ENCODE data around the gene SYNGR2. TPM values are rescaled to one million over a fixed set of nuclear protein-coding genes. Genes with fewer than 3 reads are reported as not detected.
A peak's percentile ranks its signal among the peaks of the same experiment; 100 is the strongest.

SYNGR2 gene
- total and polyA plus RNA-seq, 2 donors (not counting 1 experiment from before 2014, with no cell fraction given) = 15.5 to 23.8 TPM

DNA sequence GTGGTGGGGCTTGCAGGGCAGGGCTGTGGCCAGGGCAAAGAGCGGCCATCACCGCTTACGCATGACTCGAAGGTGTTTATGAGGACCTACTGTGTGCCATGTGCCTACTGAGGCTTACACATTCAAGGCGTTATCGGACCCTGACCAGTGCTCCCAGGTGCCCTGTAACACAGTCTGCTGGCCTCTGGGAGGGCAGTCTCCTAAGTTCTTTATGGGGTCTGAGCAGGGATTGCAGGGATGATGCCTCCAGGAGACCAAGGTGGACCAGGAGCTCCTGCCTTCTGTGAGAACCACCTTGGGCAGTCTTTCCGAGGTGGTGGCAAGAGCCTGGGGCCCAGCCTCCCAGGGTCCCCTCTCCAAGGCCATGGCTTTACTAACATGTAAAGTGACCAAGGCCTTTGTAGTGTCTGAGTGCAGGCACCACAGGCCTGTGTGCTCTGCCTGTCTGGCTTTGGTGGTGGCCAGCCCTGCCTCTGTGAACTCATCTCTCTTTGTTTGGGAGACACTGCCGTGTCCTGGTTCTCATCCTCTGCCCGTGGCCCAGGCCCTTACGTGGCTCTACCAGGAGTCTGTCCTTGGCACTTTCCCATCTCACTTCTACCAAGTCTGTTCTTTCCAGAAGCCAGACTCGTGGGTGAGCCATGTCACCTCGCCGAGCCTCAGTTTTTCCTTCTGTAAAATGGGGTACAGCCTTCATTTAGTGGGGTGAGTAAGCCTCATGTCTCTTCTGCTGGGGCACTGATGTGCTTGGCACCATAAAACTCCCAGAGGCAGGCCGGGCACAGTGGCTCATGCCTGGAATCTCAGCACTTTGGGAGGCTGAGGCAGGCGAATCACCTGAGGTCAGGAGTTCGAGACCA lies 3.4 kb upstream of the SYNGR2 start:
- no peak overlapping the region for H2AFZ ChIP-seq (ENCODE audit: low read length)
- H3K9me3 ChIP-seq (ENCODE audit: control insufficient read depth, insufficient read depth, low read depth, low read length) = no peaks in the 10 kb centered on the region
- H3K4me2 ChIP-seq (ENCODE audit: extremely low read depth, insufficient read depth, low read length) = no peak overlapping the region
- no peaks in the 10 kb centered on the region for H3K36me3 ChIP-seq (ENCODE audit: control insufficient read depth, insufficient read depth, low read length)
- H4K20me1 ChIP-seq (ENCODE audit: control insufficient read depth, extremely low read depth, insufficient read depth, low read length) = no peaks in the 10 kb centered on the region
- H3K79me2 ChIP-seq (ENCODE audit: control insufficient read depth, insufficient read depth, low read length) = no peaks in the 10 kb centered on the region
- H3K4me1 ChIP-seq (ENCODE audit: control insufficient read depth, extremely low read depth, insufficient read depth, low read length) = no peaks in the 10 kb centered on the region
- no peaks in the 10 kb centered on the region for H3K27me3 ChIP-seq (ENCODE audit: control insufficient read depth, insufficient read depth, low read length)
- TF ChIP-seq, protein P1, sequence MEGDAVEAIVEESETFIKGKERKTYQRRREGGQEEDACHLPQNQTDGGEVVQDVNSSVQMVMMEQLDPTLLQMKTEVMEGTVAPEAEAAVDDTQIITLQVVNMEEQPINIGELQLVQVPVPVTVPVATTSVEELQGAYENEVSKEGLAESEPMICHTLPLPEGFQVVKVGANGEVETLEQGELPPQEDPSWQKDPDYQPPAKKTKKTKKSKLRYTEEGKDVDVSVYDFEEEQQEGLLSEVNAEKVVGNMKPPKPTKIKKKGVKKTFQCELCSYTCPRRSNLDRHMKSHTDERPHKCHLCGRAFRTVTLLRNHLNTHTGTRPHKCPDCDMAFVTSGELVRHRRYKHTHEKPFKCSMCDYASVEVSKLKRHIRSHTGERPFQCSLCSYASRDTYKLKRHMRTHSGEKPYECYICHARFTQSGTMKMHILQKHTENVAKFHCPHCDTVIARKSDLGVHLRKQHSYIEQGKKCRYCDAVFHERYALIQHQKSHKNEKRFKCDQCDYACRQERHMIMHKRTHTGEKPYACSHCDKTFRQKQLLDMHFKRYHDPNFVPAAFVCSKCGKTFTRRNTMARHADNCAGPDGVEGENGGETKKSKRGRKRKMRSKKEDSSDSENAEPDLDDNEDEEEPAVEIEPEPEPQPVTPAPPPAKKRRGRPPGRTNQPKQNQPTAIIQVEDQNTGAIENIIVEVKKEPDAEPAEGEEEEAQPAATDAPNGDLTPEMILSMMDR (conservative IDR thresholded peaks at IDR 0.05 in 1 of 2, IDR thresholded peaks at IDR 0.05 in 1 of 2; ENCODE audit: low read depth in 1 of 2, low read length in 2 of 2) = no peak
- no peak for TF ChIP-seq EZH2 (IDR thresholded peaks at IDR 0.05; ENCODE audit: low read length, missing control alignments)
- no peak for DNase-seq (ENCODE audit: low read depth in 2 of 2)
- H3K27ac ChIP-seq (ENCODE audit: insufficient read depth, low read length) = no peak overlapping the region
- no peak overlapping the region for H3K9ac ChIP-seq (ENCODE audit: insufficient read depth, low read length)
- H3K4me3 ChIP-seq (replicated peaks in 1 of 4; ENCODE audit: control extremely low read depth in 1 of 4, insufficient read depth in 1 of 4, low read depth in 3 of 4, low read length in 4 of 4) = no peak overlapping the region

DNA sequence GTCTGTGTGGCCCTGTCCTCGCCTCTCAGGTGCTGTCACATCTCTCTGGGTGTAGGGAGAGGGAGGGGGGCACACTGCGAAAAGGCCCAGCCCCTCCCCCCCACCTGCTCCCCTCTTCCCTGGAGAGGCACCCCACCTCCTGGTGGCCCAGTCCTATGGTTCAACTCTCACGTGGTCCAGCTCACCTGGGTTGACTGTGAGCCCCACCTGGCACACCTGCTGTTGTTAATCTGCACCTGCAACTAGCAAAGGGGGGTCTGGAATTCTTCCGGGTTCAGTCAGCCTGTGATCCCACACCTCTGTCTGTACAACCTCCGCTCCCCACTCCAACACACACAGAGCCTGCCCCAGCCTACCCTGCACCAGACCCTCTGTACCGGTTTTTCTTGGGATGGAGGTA lies 2.0 kb upstream of the SYNGR2 start:
- Histone ChIP-seq H3K79me2 (ENCODE audit: control insufficient read depth, insufficient read depth, low read length) (no peaks in the 10 kb centered on the region), H3K4me3 (replicated peaks in 1 of 4; ENCODE audit: control extremely low read depth in 1 of 4, insufficient read depth in 1 of 4, low read depth in 3 of 4, low read length in 4 of 4) (no peak overlapping the region), H3K9ac (ENCODE audit: insufficient read depth, low read length) (no peak overlapping the region), H3K27ac (ENCODE audit: insufficient read depth, low read length) (no peak overlapping the region), H3K27me3 (ENCODE audit: control insufficient read depth, insufficient read depth, low read length) (no peaks in the 10 kb centered on the region), H3K36me3 (ENCODE audit: control insufficient read depth, insufficient read depth, low read length) (no peaks in the 10 kb centered on the region), H4K20me1 (ENCODE audit: control insufficient read depth, extremely low read depth, insufficient read depth, low read length) (no peaks in the 10 kb centered on the region), H3K4me1 (ENCODE audit: control insufficient read depth, extremely low read depth, insufficient read depth, low read length) (no peaks in the 10 kb centered on the region), H3K9me3 (ENCODE audit: control insufficient read depth, insufficient read depth, low read depth, low read length) (no peaks in the 10 kb centered on the region), H3K4me2 (ENCODE audit: extremely low read depth, insufficient read depth, low read length) (no peak overlapping the region), H2AFZ (ENCODE audit: low read length) (no peak overlapping the region)
- DNase-seq (ENCODE audit: low read depth in 2 of 2) = no peak
- TF ChIP-seq EZH2 (IDR thresholded peaks at IDR 0.05; ENCODE audit: low read length, missing control alignments) = no peak
- TF ChIP-seq, protein P1 (conservative IDR thresholded peaks at IDR 0.05 in 1 of 2, IDR thresholded peaks at IDR 0.05 in 1 of 2; ENCODE audit: low read depth in 1 of 2, low read length in 2 of 2) = no peak

DNA sequence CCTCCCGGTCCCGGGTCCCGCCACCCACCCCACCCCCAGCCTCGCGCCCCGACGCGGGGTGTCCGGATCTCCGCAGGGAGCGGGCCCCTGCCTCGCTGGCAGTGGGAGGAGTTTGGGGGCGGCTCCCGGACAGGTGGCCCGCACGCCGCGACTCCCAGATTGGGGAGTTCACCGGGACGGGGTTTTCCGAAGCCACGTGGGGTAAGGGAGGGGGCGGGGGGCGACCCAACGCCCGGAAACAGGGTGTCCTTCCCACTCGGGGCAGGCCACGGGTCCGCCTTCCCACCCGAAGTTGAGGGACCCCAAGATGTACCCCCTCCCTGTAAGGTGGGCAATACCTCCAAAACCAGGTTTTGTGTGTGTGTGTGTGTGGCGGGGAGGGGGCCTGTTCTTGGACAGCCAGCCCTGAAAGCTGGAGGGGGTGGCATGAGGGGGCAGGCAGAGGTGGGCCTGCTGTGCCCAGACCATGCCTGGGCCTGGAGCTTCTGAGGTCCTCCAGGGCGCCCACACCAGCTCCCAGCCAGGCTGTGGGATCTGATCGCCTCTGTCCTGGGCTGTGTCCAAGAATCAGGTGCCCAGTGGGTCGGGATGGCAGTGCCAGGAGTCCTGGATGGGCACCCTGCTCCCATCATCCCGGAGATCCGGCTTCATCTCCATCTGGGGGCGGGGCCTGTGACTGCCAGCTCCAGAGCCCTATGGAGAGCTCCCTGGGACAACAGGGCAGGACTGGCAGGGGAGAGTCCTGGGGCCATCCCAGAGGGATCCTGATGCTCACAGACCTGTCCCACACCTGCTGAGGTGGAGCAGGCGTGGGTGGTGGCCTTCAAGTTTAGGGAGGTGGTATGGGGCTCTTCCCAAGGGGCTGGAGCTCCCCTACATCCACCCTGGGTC lies 767 bp downstream of the SYNGR2 start:
- Histone ChIP-seq H4K20me1 (ENCODE audit: control insufficient read depth, extremely low read depth, insufficient read depth, low read length) (no peaks in the 10 kb centered on the region), H3K4me1 (ENCODE audit: control insufficient read depth, extremely low read depth, insufficient read depth, low read length) (peaks cover 8% of the 10 kb centered on the region), H3K9ac (ENCODE audit: insufficient read depth, low read length) (peak overlapping the region; percentile 23), H3K27me3 (ENCODE audit: control insufficient read depth, insufficient read depth, low read length) (no peaks in the 10 kb centered on the region), H3K36me3 (ENCODE audit: control insufficient read depth, insufficient read depth, low read length) (no peaks in the 10 kb centered on the region), H3K79me2 (ENCODE audit: control insufficient read depth, insufficient read depth, low read length) (no peaks in the 10 kb centered on the region), H3K4me3 (replicated peaks in 1 of 4; ENCODE audit: control extremely low read depth in 1 of 4, insufficient read depth in 1 of 4, low read depth in 3 of 4, low read length in 4 of 4) (peak overlapping the region; percentile 37 to 64 (median 42)), H2AFZ (ENCODE audit: low read length) (no peak overlapping the region), H3K9me3 (ENCODE audit: control insufficient read depth, insufficient read depth, low read depth, low read length) (no peaks in the 10 kb centered on the region), H3K27ac (ENCODE audit: insufficient read depth, low read length) (no peak overlapping the region), H3K4me2 (ENCODE audit: extremely low read depth, insufficient read depth, low read length) (peak overlapping the region; percentile 59)
- DNase-seq (ENCODE audit: low read depth in 2 of 2) = peak in 1 of 2 donors; percentile 43
- no peak for TF ChIP-seq EZH2 (IDR thresholded peaks at IDR 0.05; ENCODE audit: low read length, missing control alignments)
- TF ChIP-seq, protein P1 (conservative IDR thresholded peaks at IDR 0.05 in 1 of 2, IDR thresholded peaks at IDR 0.05 in 1 of 2; ENCODE audit: low read depth in 1 of 2, low read length in 2 of 2) = no peak
